HEK293T (cell line): ENCODE measurements around the gene PTPRQ.

Experiments
- CTCF ChIA-PET: fragments of 350-600 bp; formaldehyde crosslinking; extraction: SDS; loops from one replicate; lab custom pipeline; 2021; ENCODE audit warnings: antibody characterized with exemption, inconsistent platforms; lab: Yijun Ruan, JAX
- POLR2A ChIA-PET: fragments of 350-600 bp; formaldehyde crosslinking; extraction: SDS; loops from one replicate; lab custom pipeline; 2020; ENCODE audit warnings: antibody characterized with exemption, inconsistent platforms; lab: Yijun Ruan, JAX
- DNase-seq: peaks from one replicate; pipeline ENCODE4 v3.0.0; 2012; ENCODE audit warnings: mixed read lengths; ENCODE audit errors: extremely low spot score
- ARNT ChIP-seq: fragments of 450-650 bp; IDR thresholded peaks from 2 replicates; pipeline ENCODE4 v1.6.1; 2017; ENCODE audit warnings: mild to moderate bottlenecking
- BHLHE40 ChIP-seq: fragments of 450-650 bp; IDR thresholded peaks from 2 replicates; pipeline ENCODE4 v1.6.1; 2016; ENCODE audit warnings: mild to moderate bottlenecking, moderate library complexity, borderline replicate concordance
- CTBP1 ChIP-seq: fragments of 450-650 bp; IDR thresholded peaks from 2 replicates; pipeline ENCODE4 v1.6.1; 2016; ENCODE audit warnings: borderline replicate concordance
- ELF4 ChIP-seq: fragments of 450-650 bp; IDR thresholded peaks from 2 replicates; pipeline ENCODE4 v1.6.1; 2017; ENCODE audit warnings: antibody characterized with exemption
- FOXA1 ChIP-seq: fragments of 450-650 bp; IDR thresholded peaks from 2 replicates; pipeline ENCODE4 v1.6.1; 2016; ENCODE audit warnings: mild to moderate bottlenecking
- FOXK2 ChIP-seq: fragments of 450-650 bp; IDR thresholded peaks from 2 replicates; pipeline ENCODE4 v1.6.1; 2016; ENCODE audit warnings: mild to moderate bottlenecking
- FOXM1 ChIP-seq: fragments of 450-650 bp; IDR thresholded peaks from 2 replicates; pipeline ENCODE4 v1.6.1; 2017; ENCODE audit warnings: mild to moderate bottlenecking, borderline replicate concordance
- HDGF ChIP-seq: fragments of 450-650 bp; IDR thresholded peaks from 2 replicates; pipeline ENCODE4 v1.6.1; 2017; ENCODE audit warnings: antibody characterized with exemption, borderline replicate concordance
- L3MBTL2 ChIP-seq: fragments of 450-650 bp; conservative IDR thresholded peaks from 2 replicates; pipeline ENCODE4 v1.6.1; 2016; ENCODE audit warnings: mild to moderate bottlenecking
- LEF1 ChIP-seq: fragments of 450-650 bp; IDR thresholded peaks from 2 replicates; pipeline ENCODE4 v1.6.1; 2017; ENCODE audit warnings: mild to moderate bottlenecking, borderline replicate concordance
- NFRKB ChIP-seq: fragments of 450-650 bp; IDR thresholded peaks from 2 replicates; pipeline ENCODE4 v1.6.1; 2016; ENCODE audit warnings: mild to moderate bottlenecking, moderate library complexity
- PKNOX1 ChIP-seq: fragments of 450-650 bp; IDR thresholded peaks from 2 replicates; pipeline ENCODE4 v1.6.1; 2016
- SP1 ChIP-seq: fragments of 450-650 bp; IDR thresholded peaks from 2 replicates; pipeline ENCODE4 v1.6.1; 2017
- SUZ12 ChIP-seq: fragments of 450-650 bp; IDR thresholded peaks from 2 replicates; pipeline ENCODE4 v1.6.1; 2016; ENCODE audit warnings: mild to moderate bottlenecking
- TARDBP ChIP-seq: fragments of 450-650 bp; IDR thresholded peaks from 2 replicates; pipeline ENCODE4 v1.6.1; 2016
- ZNF384 ChIP-seq: fragments of 450-650 bp; IDR thresholded peaks from 2 replicates; pipeline ENCODE4 v1.6.1; 2016

Gene PTPRQ

DNA sequence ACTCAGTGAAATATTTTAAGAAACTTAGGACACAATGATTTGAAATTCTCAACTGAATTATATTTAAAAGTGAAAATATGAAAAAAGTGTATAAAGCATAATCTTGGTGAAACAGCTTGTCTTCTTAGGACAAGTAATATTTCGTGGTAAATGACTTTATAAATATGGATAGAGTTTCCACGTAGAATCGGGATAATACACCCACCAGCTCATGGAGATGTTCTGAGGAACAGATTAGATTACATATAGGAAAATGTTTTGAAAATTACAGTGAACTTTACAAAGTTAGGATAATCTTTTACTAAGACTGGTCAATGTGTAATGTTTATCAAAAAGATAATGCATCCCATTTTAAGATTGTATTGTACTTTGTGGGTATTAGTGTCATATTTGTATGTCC, 237.8 kb downstream of the PTPRQ start:
- TF ChIP-seq HDGF, result no peak
- no peak for TF ChIP-seq NFRKB
- no peak for TF ChIP-seq FOXM1
- TF ChIP-seq FOXK2, result no peak
- TF ChIP-seq ZNF384, result no peak
- TF ChIP-seq ELF4, result no peak
- TF ChIP-seq CTBP1, result no peak
- no peak for TF ChIP-seq TARDBP
- CTCF ChIA-PET, result no interaction called here
- DNase-seq, result no peak
- POLR2A ChIA-PET, result no interaction called here

- DNase-seq, result no peak
- ChIA-PET POLR2A (no interaction called here), CTCF (no interaction called here)
- no peak for TF ChIP-seq ELF4
- TF ChIP-seq L3MBTL2, result no peak
- no peak for TF ChIP-seq PKNOX1
- TF ChIP-seq NFRKB, result no peak
- no peak for TF ChIP-seq CTBP1
- no peak for TF ChIP-seq LEF1
- TF ChIP-seq HDGF, result no peak
- TF ChIP-seq TARDBP, result no peak
- TF ChIP-seq BHLHE40, result no peak
- TF ChIP-seq FOXA1, result no peak
- TF ChIP-seq ARNT, result no peak
- TF ChIP-seq ZNF384, result no peak
- no peak for TF ChIP-seq FOXK2
- no peak for TF ChIP-seq FOXM1
- TF ChIP-seq SUZ12, result no peak
Measured at GRCh38 chr12:80684077-80684495, 240.1 kb downstream of the PTPRQ start.

DNA sequence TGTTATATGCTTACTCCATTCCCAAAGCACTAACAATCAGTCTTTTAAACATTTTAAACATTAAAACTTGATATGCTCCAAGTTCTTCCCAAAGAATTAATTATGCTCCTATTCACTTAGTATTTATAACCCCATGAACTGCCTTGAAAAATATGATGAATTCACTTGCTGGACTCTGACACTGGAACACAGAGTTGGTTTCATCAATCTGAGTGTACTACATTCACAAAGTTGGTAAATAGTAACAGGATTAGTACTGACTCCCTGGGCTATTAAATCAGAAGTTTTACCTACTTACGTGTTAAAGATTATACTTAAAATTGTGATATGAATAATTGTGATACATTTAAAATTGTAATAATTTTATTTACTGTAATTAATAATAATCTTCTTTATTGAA, 246.1 kb downstream of the PTPRQ start:
- CTCF ChIA-PET, result no interaction called here
- DNase-seq, result no peak
- POLR2A ChIA-PET, result no interaction called here
- TF ChIP-seq L3MBTL2 (no peak), PKNOX1 (no peak), CTBP1 (no peak), SP1 (no peak), BHLHE40 (no peak), FOXK2 (no peak), ARNT (no peak), ZNF384 (no peak), SUZ12 (no peak), HDGF (no peak), TARDBP (no peak), ELF4 (no peak), FOXA1 (no peak)

DNA sequence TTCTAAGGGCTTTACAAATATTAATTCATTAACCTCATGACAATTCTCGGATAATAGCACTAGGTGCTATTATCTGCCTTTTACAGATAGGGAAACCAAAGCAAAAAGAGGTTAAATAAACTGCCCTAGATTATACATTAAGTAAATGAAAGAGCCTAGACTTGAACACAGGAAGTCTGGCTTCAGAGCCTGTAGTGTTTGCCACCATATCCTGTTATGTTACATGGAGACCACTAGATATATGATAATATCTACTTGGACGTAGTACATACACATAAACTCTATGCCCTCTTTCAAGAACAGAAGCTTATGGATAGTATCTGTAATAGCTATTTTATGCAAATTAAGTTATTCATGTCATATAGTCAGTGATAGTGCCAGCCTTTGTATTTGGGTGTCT, 246.5 kb downstream of the PTPRQ start:
- POLR2A ChIA-PET, result no interaction called here
- TF ChIP-seq SUZ12 (no peak), FOXM1 (no peak), ARNT (no peak), BHLHE40 (no peak), TARDBP (no peak), CTBP1 (no peak), ZNF384 (no peak), FOXK2 (no peak), ELF4 (no peak), NFRKB (no peak), L3MBTL2 (no peak)
- no peak for DNase-seq
- CTCF ChIA-PET, result no interaction called here

- TF ChIP-seq NFRKB (no peak), TARDBP (no peak), ELF4 (no peak), LEF1 (no peak), ARNT (no peak), HDGF (no peak), FOXA1 (no peak), SUZ12 (no peak), SP1 (no peak), PKNOX1 (no peak), L3MBTL2 (no peak)
- POLR2A ChIA-PET, result no interaction called here
- CTCF ChIA-PET, result no interaction called here
- DNase-seq, result no peak
Measured at GRCh38 chr12:80692114-80692513, 248.1 kb downstream of the PTPRQ start.

- POLR2A ChIA-PET, result no interaction called here
- DNase-seq, result no peak
- CTCF ChIA-PET, result no interaction called here
- TF ChIP-seq CTBP1, result no peak
- TF ChIP-seq HDGF, result no peak
- no peak for TF ChIP-seq SUZ12
- TF ChIP-seq TARDBP, result no peak
- TF ChIP-seq PKNOX1, result no peak
- no peak for TF ChIP-seq SP1
- TF ChIP-seq FOXM1, result no peak
- TF ChIP-seq FOXA1, result no peak
- TF ChIP-seq ELF4, result no peak
- TF ChIP-seq LEF1, result no peak
- TF ChIP-seq ARNT, result no peak
- TF ChIP-seq L3MBTL2, result no peak
- no peak for TF ChIP-seq ZNF384
- no peak for TF ChIP-seq BHLHE40
- no peak for TF ChIP-seq FOXK2
- no peak for TF ChIP-seq NFRKB
Measured at GRCh38 chr12:80697270-80697887, 253.3 kb downstream of the PTPRQ start.
